ENCODE measurements around the gene CAPN7.

The CAPN7 gene

GRCh38 chr3:15262021-15262420 lies 56.0 kb downstream of the CAPN7 start:
- no peak overlapping the region for H3K4me3 ChIP-seq (ENCODE audit: low read length)
- H3K9me3 ChIP-seq (replicated peaks; ENCODE audit: insufficient read depth, low read length), result no peaks in the 10 kb centered on the region
- no peaks in the 10 kb centered on the region for H3K36me3 ChIP-seq (replicated peaks; ENCODE audit: insufficient read depth, low read length)
- no peak overlapping the region for H3K4me2 ChIP-seq (ENCODE audit: low read depth, low read length)
- no peaks in the 10 kb centered on the region for H3K27me3 ChIP-seq (replicated peaks; ENCODE audit: insufficient read depth, low read length)
- TF ChIP-seq EZH2 (optimal IDR thresholded peaks at IDR 0.05; ENCODE audit: low read depth, low read length), result no peak
- no peak for DNase-seq
- H3K27ac ChIP-seq (ENCODE audit: low read length), result no peak overlapping the region
- H3K79me2 ChIP-seq (ENCODE audit: low read length), result no peaks in the 10 kb centered on the region
- H3F3A ChIP-seq (ENCODE audit: insufficient read depth, low read length), result no peaks in the 10 kb centered on the region
- H2AFZ ChIP-seq (ENCODE audit: low read length), result no peak overlapping the region
- H4K20me1 ChIP-seq (ENCODE audit: insufficient read depth, low read length), result no peaks in the 10 kb centered on the region
- H3K4me1 ChIP-seq (ENCODE audit: low read length), result no peaks in the 10 kb centered on the region
- H3K9ac ChIP-seq (ENCODE audit: low read length), result no peak overlapping the region
- H3K9me2 ChIP-seq (replicated peaks; ENCODE audit: insufficient read depth, low read length), result no peaks in the 10 kb centered on the region

GRCh38 chr3:15263120-15263519 lies 57.1 kb downstream of the CAPN7 start:
- H3K36me3 ChIP-seq (replicated peaks; ENCODE audit: insufficient read depth, low read length), result no peaks in the 10 kb centered on the region
- no peak overlapping the region for H3K27ac ChIP-seq (ENCODE audit: low read length)
- TF ChIP-seq EZH2 (optimal IDR thresholded peaks at IDR 0.05; ENCODE audit: low read depth, low read length) (no peak), EZH2phosphoT487 (IDR thresholded peaks at IDR 0.05; ENCODE audit: low read length) (no peak), CTCF (IDR thresholded peaks at IDR 0.05; ENCODE audit: low read length) (no peak)

GRCh38 chr3:15263926-15264325 lies 57.9 kb downstream of the CAPN7 start:
- Histone ChIP-seq H3K36me3 (replicated peaks; ENCODE audit: insufficient read depth, low read length) (no peaks in the 10 kb centered on the region), H3K9me3 (replicated peaks; ENCODE audit: insufficient read depth, low read length) (no peaks in the 10 kb centered on the region), H3K4me1 (ENCODE audit: low read length) (no peaks in the 10 kb centered on the region), H3K9me2 (replicated peaks; ENCODE audit: insufficient read depth, low read length) (no peaks in the 10 kb centered on the region), H3K27ac (ENCODE audit: low read length) (no peak overlapping the region), H3K79me2 (ENCODE audit: low read length) (no peaks in the 10 kb centered on the region), H3K4me3 (ENCODE audit: low read length) (no peak overlapping the region), H3F3A (ENCODE audit: insufficient read depth, low read length) (no peaks in the 10 kb centered on the region), H3K9ac (ENCODE audit: low read length) (no peak overlapping the region), H3K4me2 (ENCODE audit: low read depth, low read length) (no peak overlapping the region), H2AFZ (ENCODE audit: low read length) (no peak overlapping the region), H3K27me3 (replicated peaks; ENCODE audit: insufficient read depth, low read length) (no peaks in the 10 kb centered on the region), H4K20me1 (ENCODE audit: insufficient read depth, low read length) (no peaks in the 10 kb centered on the region)
- no peak for DNase-seq
- no peak for TF ChIP-seq EZH2phosphoT487 (IDR thresholded peaks at IDR 0.05; ENCODE audit: low read length)
- no peak for TF ChIP-seq EZH2 (optimal IDR thresholded peaks at IDR 0.05; ENCODE audit: low read depth, low read length)
- no peak for TF ChIP-seq CTCF (IDR thresholded peaks at IDR 0.05; ENCODE audit: low read length)

More at GRCh38 chr3:15263120-15263519, 57.1 kb downstream of the CAPN7 start:
- H3K9ac ChIP-seq (ENCODE audit: low read length), result no peak overlapping the region
- H2AFZ ChIP-seq (ENCODE audit: low read length), result no peak overlapping the region
- H3K4me3 ChIP-seq (ENCODE audit: low read length), result no peak overlapping the region
- H3K9me2 ChIP-seq (replicated peaks; ENCODE audit: insufficient read depth, low read length), result no peaks in the 10 kb centered on the region
- DNase-seq, result no peak
- H3K4me2 ChIP-seq (ENCODE audit: low read depth, low read length), result no peak overlapping the region
- H3K79me2 ChIP-seq (ENCODE audit: low read length), result no peaks in the 10 kb centered on the region
- no peaks in the 10 kb centered on the region for H4K20me1 ChIP-seq (ENCODE audit: insufficient read depth, low read length)
- H3K4me1 ChIP-seq (ENCODE audit: low read length), result no peaks in the 10 kb centered on the region
- H3F3A ChIP-seq (ENCODE audit: insufficient read depth, low read length), result no peaks in the 10 kb centered on the region
- no peaks in the 10 kb centered on the region for H3K27me3 ChIP-seq (replicated peaks; ENCODE audit: insufficient read depth, low read length)
- no peaks in the 10 kb centered on the region for H3K9me3 ChIP-seq (replicated peaks; ENCODE audit: insufficient read depth, low read length)

GRCh38 chr3:15264486-15264885 lies 58.4 kb downstream of the CAPN7 start:
- H3K79me2 ChIP-seq (ENCODE audit: low read length), result no peaks in the 10 kb centered on the region
- H3K9me3 ChIP-seq (replicated peaks; ENCODE audit: insufficient read depth, low read length), result no peaks in the 10 kb centered on the region
- no peaks in the 10 kb centered on the region for H3K36me3 ChIP-seq (replicated peaks; ENCODE audit: insufficient read depth, low read length)
- H3K4me1 ChIP-seq (ENCODE audit: low read length), result no peaks in the 10 kb centered on the region
- H3K27me3 ChIP-seq (replicated peaks; ENCODE audit: insufficient read depth, low read length), result no peaks in the 10 kb centered on the region
- no peak overlapping the region for H2AFZ ChIP-seq (ENCODE audit: low read length)
- H4K20me1 ChIP-seq (ENCODE audit: insufficient read depth, low read length), result no peaks in the 10 kb centered on the region
- no peaks in the 10 kb centered on the region for H3K9me2 ChIP-seq (replicated peaks; ENCODE audit: insufficient read depth, low read length)
- no peaks in the 10 kb centered on the region for H3F3A ChIP-seq (ENCODE audit: insufficient read depth, low read length)
- no peak overlapping the region for H3K4me2 ChIP-seq (ENCODE audit: low read depth, low read length)
- TF ChIP-seq EZH2 (optimal IDR thresholded peaks at IDR 0.05; ENCODE audit: low read depth, low read length) (no peak), EZH2phosphoT487 (IDR thresholded peaks at IDR 0.05; ENCODE audit: low read length) (no peak)
- no peak overlapping the region for H3K4me3 ChIP-seq (ENCODE audit: low read length)
- no peak overlapping the region for H3K27ac ChIP-seq (ENCODE audit: low read length)
- H3K9ac ChIP-seq (ENCODE audit: low read length), result no peak overlapping the region
- no peak for DNase-seq
